ENCODE data around the gene BRPF3. TPM values are rescaled to one million over a fixed set of nuclear protein-coding genes. Genes with fewer than 3 reads are reported as not detected.

BRPF3 gene
- total RNA-seq, 1 experiment from 2014 or later = 30.4 TPM

GRCh38 chr6:36219081-36219480 lies 22.5 kb downstream of the BRPF3 start (continued):
- TF ChIP-seq ZNF532 (CRISPR knock-in tag; IDR thresholded peaks at IDR 0.05; ENCODE audit: borderline replicate concordance) (no peak), ATF1 (CRISPR knock-in tag; IDR thresholded peaks at IDR 0.05) (no peak), RELA (CRISPR knock-in tag; IDR thresholded peaks at IDR 0.05; ENCODE audit: borderline replicate concordance) (no peak), TCF7 (CRISPR knock-in tag; IDR thresholded peaks at IDR 0.05; ENCODE audit: low read depth) (no peak), ERG (CRISPR knock-in tag; IDR thresholded peaks at IDR 0.05) (no peak), PREB (CRISPR knock-in tag; IDR thresholded peaks at IDR 0.05; ENCODE audit: borderline replicate concordance) (no peak)

GRCh38 chr6:36220226-36220625 lies 23.7 kb downstream of the BRPF3 start:
- ATAC-seq (no peak), DNase-seq (ENCODE audit: low spot score) (no peak)
- Mint-ChIP-seq H3K36me3 (peaks cover 56% of the 10 kb centered on the region), H3K27me3 (ENCODE audit: low read depth) (no peaks in the 10 kb centered on the region), H3K4me3 (no peak overlapping the region), H3K27ac (no peak overlapping the region), H3K9me3 (no peaks in the 10 kb centered on the region), H3K4me1 (no peaks in the 10 kb centered on the region)
- ChIA-PET POLR2A (no interaction called here), CTCF (no interaction called here)
- TF ChIP-seq SMAD3 (CRISPR knock-in tag; IDR thresholded peaks at IDR 0.05; ENCODE audit: borderline replicate concordance) (no peak), MLX (CRISPR knock-in tag; IDR thresholded peaks at IDR 0.05) (no peak), ZNF121 (CRISPR knock-in tag; IDR thresholded peaks at IDR 0.05) (no peak), ATF2 (CRISPR knock-in tag; IDR thresholded peaks at IDR 0.05; ENCODE audit: borderline replicate concordance, low read depth) (no peak), ZMAT4 (CRISPR knock-in tag; IDR thresholded peaks at IDR 0.05) (no peak)

- H3K27me3 Mint-ChIP-seq (ENCODE audit: low read depth) = no peaks in the 10 kb centered on the region
- CTCF ChIA-PET = interaction anchor here (1.2 kb wide), 1 partner anchor 82 kb away, joined by 5 read pairs; no protein-coding TSS in a partner anchor
- no peak for TF ChIP-seq MYBL2 (CRISPR knock-in tag; IDR thresholded peaks at IDR 0.05)
- no peak for TF ChIP-seq NFYB (CRISPR knock-in tag; conservative IDR thresholded peaks at IDR 0.05; ENCODE audit: low read depth)
- TF ChIP-seq ZNF281 (CRISPR knock-in tag; IDR thresholded peaks at IDR 0.05) = no peak
- no peak for TF ChIP-seq ZNF317 (CRISPR knock-in tag; IDR thresholded peaks at IDR 0.05; ENCODE audit: borderline replicate concordance, low read depth)
- TF ChIP-seq GABPB1 (CRISPR knock-in tag; IDR thresholded peaks at IDR 0.05) = no peak
- no peak for TF ChIP-seq ZNF396 (CRISPR knock-in tag; IDR thresholded peaks at IDR 0.05; ENCODE audit: borderline replicate concordance)
- TF ChIP-seq ZMAT4 (CRISPR knock-in tag; IDR thresholded peaks at IDR 0.05) = no peak
- no peak for TF ChIP-seq CDX4 (CRISPR knock-in tag; IDR thresholded peaks at IDR 0.05; ENCODE audit: borderline replicate concordance)
Measured at GRCh38 chr6:36221674-36222073, 25.1 kb downstream of the BRPF3 start.

More at GRCh38 chr6:36221674-36222073, 25.1 kb downstream of the BRPF3 start:
- H3K4me1 Mint-ChIP-seq = no peaks in the 10 kb centered on the region
- no peak overlapping the region for H3K4me3 Mint-ChIP-seq
- no peak for DNase-seq (ENCODE audit: low spot score)
- H3K9me3 Mint-ChIP-seq = no peaks in the 10 kb centered on the region
- H3K27ac Mint-ChIP-seq = no peak overlapping the region
- ATAC-seq = no peak
- H3K36me3 Mint-ChIP-seq = peaks cover 48% of the 10 kb centered on the region
- POLR2A ChIA-PET = no interaction called here

Measured in WTC11 (cell line).